Measurements from ENCODE around the gene MTERF2. TPM values are rescaled to one million over a fixed set of nuclear protein-coding genes. Genes with fewer than 3 reads are reported as not detected.

Gene MTERF2
- polyA plus RNA-seq, 3 donors: 0.54 to 1.2 (median 0.73) TPM

- Histone ChIP-seq H3K36me3 (replicated peaks in 1 of 2; ENCODE audit: control insufficient read depth in 1 of 2, insufficient read depth in 2 of 2, low read length in 2 of 2) (no peaks in the 10 kb centered on the region), H3K4me1 (ENCODE audit: control insufficient read depth in 1 of 2, insufficient read depth in 2 of 2, low read length in 2 of 2) (no peaks in the 10 kb centered on the region), H3K9me3 (replicated peaks in 1 of 2; ENCODE audit: control insufficient read depth in 1 of 2, insufficient read depth in 1 of 2, low read length in 2 of 2) (peaks cover 2 to 39% of the 10 kb centered on the region in 2 donors), H3K27ac (ENCODE audit: low read depth in 1 of 2, low read length in 2 of 2) (no peak overlapping the region), H3K27me3 (ENCODE audit: control insufficient read depth in 2 of 2, insufficient read depth in 2 of 2, low read length in 2 of 2) (peaks cover 91 to 94% of the 10 kb centered on the region in 2 donors), H3K4me3 (replicated peaks in 1 of 3; ENCODE audit: low read depth in 2 of 3, low read length in 3 of 3) (no peak overlapping the region), H4K20me1 (ENCODE audit: insufficient read depth, low read length) (no peaks in the 10 kb centered on the region), H3K4me2 (replicated peaks; ENCODE audit: extremely low read depth, low read length, poor library complexity, severe bottlenecking) (no peak overlapping the region), H2AFZ (ENCODE audit: insufficient read depth, low read depth, low read length, poor library complexity, severe bottlenecking) (no peak overlapping the region), H3K79me2 (ENCODE audit: insufficient read depth, low read length) (no peaks in the 10 kb centered on the region), H3K9ac (ENCODE audit: insufficient read depth, low read length, poor library complexity, severe bottlenecking) (no peak overlapping the region)
- no peak for TF ChIP-seq CTCF (IDR thresholded peaks at IDR 0.05)
- intact Hi-C loops (cut with micrococcal nuclease): no loop called here
- Mint-ChIP-seq H3K9me3 (peaks cover 2 to 30% (median 23%) of the 10 kb centered on the region in 7 donors), H3K36me3 (peaks cover 0 to 2% of the 10 kb centered on the region in 2 donors), H3K4me1 (no peaks in the 10 kb centered on the region), H3K27ac (no peak overlapping the region), H3K27me3 (ENCODE audit: low read depth in 3 of 3) (peaks cover 84 to 87% (median 87%) of the 10 kb centered on the region in 3 donors), H3K4me3 (peak overlapping the region in 1 of 2 donors; percentile 66)
- DNase-seq: no peak
- WGBS (ENCODE audit: insufficient coverage): no CpG with 5 or more reads among the region's 3 CpGs
Measured at GRCh38 chr12:106934277-106934676, 52.7 kb downstream of the MTERF2 start.

Other genes with a start within 250 kb of the MTERF2 start
- 1 to 10 TPM; 2.7 to 3.8 (median 2.7) TPM for gene RIC8B, start 212.5 kb downstream of the MTERF2 start, polyA plus RNA-seq
- 1 to 10 TPM in 2 of 3 donors, under 1 TPM in 1; 0.56 to 2.0 (median 1.7) TPM for gene TMEM263, start 31.2 kb downstream of the MTERF2 start, polyA plus RNA-seq
- 1 to 10 TPM; 3.8 to 7.7 (median 5.8) TPM for gene CRY1, start 106.4 kb upstream of the MTERF2 start, polyA plus RNA-seq

All from CD14-positive monocyte (primary cell).